GM21619 (cell line): ENCODE results near the gene FNDC1.
"Not testable (repeated sequence)": the region's sequence is repeated elsewhere in the genome, so short reads cannot be mapped to it uniquely, and the experiment has no call there.

Experiments used
- ATAC-seq: cut with Tn5 transposase; IDR thresholded peaks from one replicate; pipeline ENCODE4 v1.9.1; 2021; ENCODE audit not compliant: unreplicated experiment

FNDC1 gene

GRCh38 chr6:159252955-159253508 lies 83.8 kb downstream of the FNDC1 start:
- ATAC-seq = peak; percentile 90

GRCh38 chr6:159254186-159254585 lies 85.0 kb downstream of the FNDC1 start:
- no peak for ATAC-seq

DNA sequence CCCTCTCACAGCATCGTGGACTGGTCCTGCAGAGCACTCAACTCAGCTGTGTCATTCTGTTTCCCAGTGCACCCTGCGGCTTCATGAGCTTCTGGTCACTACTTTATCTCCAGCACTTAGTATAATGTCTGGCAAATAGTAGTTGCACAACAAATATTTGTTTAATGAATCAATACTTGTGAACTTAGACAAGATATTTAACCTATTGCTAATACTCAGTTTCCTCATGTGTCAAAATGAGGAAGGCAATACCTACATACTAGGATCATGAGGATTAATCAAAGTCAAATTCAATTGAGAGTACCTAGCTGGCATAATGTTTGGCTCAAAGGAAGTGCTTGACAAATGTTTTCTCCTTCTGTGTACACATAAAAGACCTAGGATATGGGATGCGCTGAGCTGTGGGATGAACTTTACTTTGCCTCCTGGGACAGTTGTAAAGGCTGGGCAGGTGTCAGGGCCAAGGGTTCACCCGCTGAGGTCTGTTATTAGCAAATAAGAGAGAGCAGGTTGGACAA lies 86.3 kb downstream of the FNDC1 start:
- no peak for ATAC-seq

GRCh38 chr6:159256128-159256527 lies 86.9 kb downstream of the FNDC1 start:
- ATAC-seq = no peak

GRCh38 chr6:159257846-159258245 lies 88.6 kb downstream of the FNDC1 start:
- no peak for ATAC-seq

DNA sequence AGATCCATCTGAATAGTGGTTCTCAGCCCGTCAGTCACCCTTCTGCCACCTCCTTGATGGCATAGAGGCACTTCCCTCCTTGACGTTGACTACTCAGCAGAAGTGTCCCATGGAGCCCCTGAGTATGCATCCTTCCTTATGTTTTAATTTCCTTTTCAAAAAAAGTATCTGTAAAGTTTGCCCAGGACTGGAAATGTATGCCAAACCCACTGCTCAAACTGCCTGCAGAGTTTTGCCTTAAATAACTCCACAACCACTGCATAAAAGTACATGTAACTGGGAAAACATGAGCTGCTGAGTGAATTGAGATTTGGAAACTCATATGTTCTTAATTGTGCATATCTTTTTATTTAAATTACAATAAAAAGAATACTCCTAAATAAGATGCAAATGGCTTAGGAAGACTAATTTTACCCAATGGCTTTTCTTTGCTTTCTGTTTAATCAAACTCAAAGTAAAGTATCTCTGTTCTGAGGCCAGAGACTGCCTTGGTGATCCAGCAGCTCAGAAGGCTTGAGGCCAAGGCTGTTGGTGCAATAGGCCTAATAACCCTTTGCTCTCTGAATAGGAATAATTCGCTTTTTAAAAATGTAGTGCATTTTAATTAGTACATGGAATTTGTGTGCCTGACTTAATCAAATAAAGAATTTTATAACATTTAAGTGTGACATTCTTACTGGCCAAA lies 90.4 kb downstream of the FNDC1 start:
- no peak for ATAC-seq

DNA sequence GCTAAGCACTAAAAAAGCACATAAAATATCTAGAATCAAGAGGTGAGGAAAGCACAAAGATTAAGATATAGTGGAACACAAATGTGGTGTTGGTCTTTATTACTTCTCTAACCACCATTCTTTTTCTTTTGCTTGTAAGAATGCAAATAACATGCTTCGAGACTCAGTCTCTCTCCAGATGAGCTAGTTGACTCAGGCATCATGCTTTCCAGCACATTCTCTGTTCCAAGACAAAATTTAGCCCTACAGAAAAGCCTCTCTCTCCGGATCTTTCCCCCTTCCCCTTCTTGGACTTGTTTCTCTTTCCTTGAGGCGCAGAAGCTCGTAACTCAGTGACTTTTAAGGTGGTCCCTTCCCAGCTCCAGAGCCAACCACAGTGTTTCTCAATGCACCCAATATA lies 91.0 kb downstream of the FNDC1 start:
- ATAC-seq = no peak

DNA sequence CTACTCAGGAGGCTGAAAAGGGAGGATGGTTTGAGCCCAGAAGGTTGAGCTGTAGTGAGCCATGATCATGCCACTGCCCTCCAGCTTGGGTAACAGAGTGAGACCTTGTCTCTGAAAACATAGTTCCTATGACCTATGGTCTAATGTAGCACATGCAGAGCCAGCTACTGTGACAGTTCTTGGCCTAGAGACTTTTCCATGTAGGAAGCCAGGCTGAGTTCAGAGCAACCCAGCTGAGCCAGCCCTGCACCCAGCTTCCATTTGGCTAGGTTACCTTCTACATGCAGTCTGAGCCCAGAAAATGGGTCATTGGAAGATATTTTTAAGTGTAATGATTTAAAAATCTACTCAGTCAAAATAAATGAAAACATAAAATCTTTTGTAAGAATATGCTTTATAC lies 92.8 kb downstream of the FNDC1 start:
- no peak for ATAC-seq

GRCh38 chr6:159262586-159262985 lies 93.4 kb downstream of the FNDC1 start:
- no peak for ATAC-seq

DNA sequence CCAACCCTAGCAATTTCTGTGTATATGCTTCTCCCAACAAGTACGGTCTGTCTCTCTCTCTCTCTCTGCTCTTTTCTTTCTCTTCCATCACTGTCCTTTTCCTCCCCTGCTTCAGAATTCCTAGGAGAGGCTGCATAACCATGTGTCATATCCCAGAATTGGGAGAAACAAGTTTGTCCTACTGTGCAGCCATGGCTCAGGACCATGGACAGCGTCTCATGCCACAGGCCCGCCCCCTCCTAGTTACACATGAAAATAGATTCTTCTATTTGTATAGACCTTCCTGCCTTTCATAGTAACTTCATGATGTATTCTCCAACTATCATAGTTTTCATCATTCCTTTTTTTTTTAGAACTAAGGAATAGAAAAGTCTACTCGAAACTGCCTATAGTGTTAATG lies 98.0 kb downstream of the FNDC1 start:
- ATAC-seq = no peak

DNA sequence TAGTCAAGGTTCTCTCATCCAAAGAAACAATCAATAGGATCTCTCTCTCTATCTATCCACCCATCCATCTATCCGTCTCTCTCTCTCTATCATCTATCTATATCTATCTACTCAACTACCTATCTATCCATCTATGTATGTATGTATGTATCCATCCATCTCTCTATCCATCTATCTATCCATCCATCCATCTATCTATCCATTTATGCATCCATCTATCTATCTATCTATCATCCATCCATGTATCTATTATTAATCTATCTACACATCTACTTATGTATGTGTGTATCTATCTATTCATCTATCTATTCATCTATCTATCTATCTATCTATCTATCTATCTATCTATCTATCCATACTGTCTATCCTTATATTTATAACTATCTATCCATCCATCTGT lies 99.3 kb downstream of the FNDC1 start:
- no peak for ATAC-seq

DNA sequence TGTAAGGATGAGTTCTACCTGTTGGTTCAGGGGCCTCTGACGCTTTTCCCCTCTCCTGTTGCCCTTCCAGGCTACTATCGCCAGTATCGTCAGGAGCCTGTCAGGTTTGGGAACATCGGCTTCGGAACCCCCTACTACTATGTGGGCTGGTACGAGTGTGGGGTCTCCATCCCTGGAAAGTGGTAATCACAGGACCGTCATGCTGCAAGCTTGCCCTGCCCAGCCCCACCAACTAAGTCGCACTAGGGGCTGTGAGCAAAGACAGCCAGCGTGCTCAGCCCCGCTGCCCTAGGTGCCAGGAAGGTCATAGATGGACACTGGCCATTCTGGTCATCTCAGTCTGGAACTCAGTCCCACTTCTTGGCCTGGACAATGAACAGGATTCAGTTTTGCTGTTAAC lies 102.1 kb downstream of the FNDC1 start:
- no peak for ATAC-seq

- ATAC-seq = no peak
These were observed 109.4 kb downstream of the FNDC1 start for GRCh38 chr6:159278626-159279025.

GRCh38 chr6:159279790-159280277 lies 110.6 kb downstream of the FNDC1 start:
- ATAC-seq = no peak

DNA sequence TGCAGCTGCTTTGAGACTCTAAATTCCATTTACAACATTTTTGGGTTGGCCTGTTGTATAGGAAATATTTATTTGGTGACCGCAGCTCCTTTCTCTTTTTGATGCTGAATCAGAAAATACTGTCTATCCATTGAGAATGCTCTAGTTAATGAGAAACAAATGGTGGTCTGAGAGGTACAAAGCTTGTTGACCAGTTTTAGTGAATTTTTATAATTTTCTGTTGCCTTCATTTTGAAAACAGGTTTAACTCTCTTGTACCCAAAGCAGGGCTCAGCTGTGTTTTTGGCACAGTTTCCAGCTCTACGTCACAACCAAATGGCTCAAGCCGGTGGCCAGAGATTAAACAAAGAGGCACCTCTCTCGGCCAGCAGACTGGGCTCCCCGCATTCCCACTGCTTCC lies 113.2 kb downstream of the FNDC1 start:
- ATAC-seq = no peak

- ATAC-seq = not testable (repeated sequence)
These were observed 115.5 kb downstream of the FNDC1 start for GRCh38 chr6:159284661-159285060.

GRCh38 chr6:159298840-159299239 lies 129.6 kb downstream of the FNDC1 start:
- no peak for ATAC-seq

GRCh38 chr6:159299566-159299965 lies 130.4 kb downstream of the FNDC1 start:
- ATAC-seq = no peak

- no peak for ATAC-seq
These were observed 132.1 kb downstream of the FNDC1 start for GRCh38 chr6:159301277-159301676.

GRCh38 chr6:159301810-159302593 lies 132.8 kb downstream of the FNDC1 start:
- no peak for ATAC-seq

DNA sequence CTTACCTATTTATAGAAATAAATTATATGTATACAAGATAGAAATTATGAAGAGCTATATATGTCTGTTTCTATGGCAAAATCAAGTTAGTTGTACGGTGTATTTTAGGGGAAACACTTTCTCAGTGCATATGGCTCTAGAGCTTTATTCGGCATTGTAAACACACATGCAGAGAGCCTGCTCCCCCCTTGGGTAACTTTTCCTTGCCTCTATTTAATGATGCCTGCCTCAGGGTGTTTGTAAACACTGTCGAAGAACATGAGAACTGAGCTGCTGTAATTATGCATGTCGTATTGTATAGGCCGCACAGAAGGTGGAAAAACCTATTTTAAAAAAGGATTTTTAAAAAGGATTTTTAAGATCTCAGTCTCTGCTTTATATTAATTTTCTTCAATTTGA lies 133.4 kb downstream of the FNDC1 start:
- no peak for ATAC-seq

GRCh38 chr6:159303159-159303558 lies 134.0 kb downstream of the FNDC1 start:
- no peak for ATAC-seq
